GM12874 (cell line): ENCODE measurements around the gene ERMAP.

Source experiments
- CTCF ChIP-seq: IDR thresholded peaks from 2 replicates; pipeline ENCODE4 v1.5.1; 2011; ENCODE audit warnings: low read depth, mild to moderate bottlenecking, control low read depth, low read length, moderate library complexity; ENCODE audit not compliant: insufficient read depth

The ERMAP gene

GRCh38 chr1:42851960-42852607 lies 35.2 kb downstream of the ERMAP start:
- TF ChIP-seq CTCF: no peak

- TF ChIP-seq CTCF: no peak
These were observed 35.7 kb downstream of the ERMAP start for GRCh38 chr1:42852608-42852980.

DNA sequence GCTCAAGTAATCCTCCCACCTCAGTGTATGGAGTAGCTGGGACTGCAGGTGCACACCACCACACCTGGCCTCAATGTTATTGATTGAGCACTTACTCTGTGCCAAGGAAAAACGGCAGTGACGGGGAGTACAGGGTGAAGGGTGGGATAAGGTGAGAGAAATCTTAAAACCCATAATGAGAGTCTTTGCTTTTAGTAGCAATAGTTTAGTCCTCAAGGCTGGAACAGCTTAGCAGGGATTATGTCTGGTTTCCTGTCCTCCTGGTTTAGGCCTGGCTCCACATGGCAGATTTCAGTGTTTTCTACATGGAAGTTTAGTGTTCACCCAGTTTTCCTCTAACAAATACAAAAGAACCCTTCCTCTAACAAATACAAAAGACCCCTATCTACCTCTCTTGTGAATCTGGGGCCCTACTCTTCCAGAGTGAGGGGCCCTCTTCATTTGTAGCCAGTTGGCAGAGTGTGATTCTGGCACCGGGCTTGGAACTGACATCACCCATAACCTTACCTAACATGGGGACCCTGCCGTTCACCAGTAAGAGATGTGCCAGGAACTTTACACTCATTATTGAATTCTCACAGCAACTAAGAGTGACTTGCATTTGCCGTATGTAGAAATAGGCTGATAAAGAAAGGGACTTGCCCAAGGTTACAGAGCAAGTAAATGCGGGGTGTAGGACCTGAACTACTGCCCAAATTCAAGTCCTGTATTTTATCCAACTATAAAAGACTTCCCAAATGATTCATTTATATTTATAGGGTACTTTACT lies 36.4 kb downstream of the ERMAP start:
- TF ChIP-seq CTCF: no peak

DNA sequence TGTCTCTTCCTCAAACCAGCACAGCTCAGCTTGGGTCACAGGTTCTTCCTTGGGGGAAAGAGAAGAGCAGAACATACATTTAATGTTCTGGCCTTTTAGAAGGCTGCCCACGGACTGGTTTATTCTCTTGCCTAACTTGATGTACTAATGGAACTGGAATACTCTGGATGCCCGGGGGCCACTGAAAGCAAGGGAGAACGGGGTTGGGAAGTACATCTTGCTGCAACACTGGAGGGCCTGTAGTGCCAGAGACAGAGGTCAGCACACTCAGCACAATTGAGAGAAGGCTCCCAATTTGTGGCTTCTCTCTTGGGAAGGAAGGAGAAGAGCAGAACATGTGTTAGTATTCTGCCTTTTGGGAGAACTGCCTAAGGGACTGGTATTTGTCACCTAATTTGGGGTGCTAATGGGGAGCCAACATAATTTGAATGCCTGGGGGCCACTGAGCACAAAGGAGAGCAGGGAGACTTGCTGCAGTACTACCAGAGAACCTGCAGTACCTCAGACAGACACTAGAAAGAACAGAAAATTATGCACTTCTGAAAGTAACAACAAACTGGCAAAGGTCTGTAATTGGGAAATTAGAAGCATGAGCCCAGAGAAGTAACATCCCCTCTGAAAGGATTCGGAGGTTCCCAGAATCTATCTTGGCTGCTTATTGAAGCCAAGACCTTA lies 43.6 kb downstream of the ERMAP start:
- no peak for TF ChIP-seq CTCF

GRCh38 chr1:42861014-42861399 lies 44.1 kb downstream of the ERMAP start:
- no peak for TF ChIP-seq CTCF

DNA sequence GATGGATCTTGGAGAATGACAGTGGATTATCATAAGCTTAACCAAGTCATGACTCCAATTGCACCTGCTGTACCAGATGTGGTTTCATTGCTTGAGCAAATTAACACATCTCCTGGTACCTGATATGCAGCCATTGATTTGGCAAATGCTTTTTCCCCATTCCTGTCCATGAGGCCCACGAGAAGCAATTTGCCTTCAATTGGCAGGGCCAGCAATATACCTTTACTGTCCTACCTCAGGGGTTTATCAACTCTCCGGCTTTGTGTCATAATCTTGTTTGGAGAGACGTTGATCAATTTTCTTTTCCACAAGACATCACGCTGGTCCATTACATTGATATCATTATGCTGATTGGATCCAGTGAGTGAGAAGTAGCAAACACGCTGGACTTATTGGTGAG lies 49.6 kb downstream of the ERMAP start:
- TF ChIP-seq CTCF: no peak

GRCh38 chr1:42873670-42874069 lies 56.7 kb downstream of the ERMAP start:
- no peak for TF ChIP-seq CTCF
